Endothelial cell (in vitro differentiated cells): ENCODE measurements around the gene HDAC4. TPM values are rescaled to one million over a fixed set of nuclear protein-coding genes. Genes with fewer than 3 reads are reported as not detected.

ENCODE experiments used
- DNase-seq: peaks from one replicate; pipeline ENCODE4 v3.0.0; 2021; ENCODE audit warnings: low spot score
- H3K27ac Mint-ChIP-seq: one replicate; pipeline ENCODE4 v1.8.0; 2021; ENCODE audit warnings: mixed read lengths, inconsistent platforms; ENCODE audit not compliant: unreplicated experiment
- H3K27me3 Mint-ChIP-seq: one replicate; pipeline ENCODE4 v1.8.0; 2021; ENCODE audit warnings: mild to moderate bottlenecking, moderate library complexity, mixed read lengths, inconsistent platforms; ENCODE audit not compliant: unreplicated experiment
- H3K36me3 Mint-ChIP-seq: one replicate; pipeline ENCODE4 v1.8.0; 2021; ENCODE audit warnings: mild to moderate bottlenecking, low read depth, mixed read lengths, inconsistent platforms; ENCODE audit not compliant: unreplicated experiment
- H3K4me1 Mint-ChIP-seq: one replicate; pipeline ENCODE4 v1.8.0; 2021; ENCODE audit warnings: mild to moderate bottlenecking, mixed read lengths, inconsistent platforms; ENCODE audit not compliant: unreplicated experiment
- H3K4me3 Mint-ChIP-seq: one replicate; pipeline ENCODE4 v1.8.0; 2021; ENCODE audit warnings: mild to moderate bottlenecking, mixed read lengths, inconsistent platforms; ENCODE audit not compliant: unreplicated experiment
- H3K9me3 Mint-ChIP-seq: one replicate; pipeline ENCODE4 v1.8.0; 2021; ENCODE audit warnings: mixed read lengths, inconsistent platforms; ENCODE audit not compliant: unreplicated experiment
- total RNA-seq: library from RNA; stranded (reverse); fragmentation: NEBNext Ultra II Directional; extraction: Animal tissue kit (Norgen Biotek cat#: 25700); gene quantifications from one replicate; pipeline ENCODE4 v1.2.1, GENCODE V29; 2021; ENCODE audit not compliant: unreplicated experiment
- TF ChIP-seq, protein P1 (sequence below): fragments of 200-600 bp; sonication (generic); IDR thresholded peaks from one replicate; pipeline ENCODE4 v1.5.0; 2021; ENCODE audit warnings: antibody characterized with exemption; ENCODE audit not compliant: unreplicated experiment

Gene HDAC4
- total RNA-seq, 1 donor from 2014 or later = 26.0 TPM

DNA sequence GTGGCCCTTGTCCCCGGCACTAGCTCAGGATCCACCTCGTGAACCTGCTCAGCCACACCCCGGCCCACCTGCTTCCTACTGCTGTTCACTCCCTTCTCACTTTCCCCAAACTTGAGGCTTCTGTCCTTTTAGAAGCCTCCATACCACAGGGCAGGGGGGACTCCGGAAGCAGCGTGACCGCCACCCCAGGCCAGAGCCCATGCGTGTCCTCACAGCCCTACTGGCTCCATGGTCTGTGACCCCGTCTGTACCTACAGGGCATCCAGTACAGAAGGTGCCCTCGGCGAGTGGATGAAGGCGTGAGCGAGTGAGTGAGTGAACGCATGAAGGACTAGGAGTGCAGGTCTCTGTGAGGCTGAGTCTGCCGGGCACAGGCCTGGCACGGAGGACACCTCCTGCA is 299.7 kb downstream of the HDAC4 start:
- Mint-ChIP-seq H3K36me3 (peaks cover 12% of the 10 kb centered on the region), H3K9me3 (no peaks in the 10 kb centered on the region), H3K4me3 (peak overlapping the region; percentile 25), H3K27me3 (peaks cover 2% of the 10 kb centered on the region), H3K4me1 (no peaks in the 10 kb centered on the region), H3K27ac (no peak overlapping the region)
- TF ChIP-seq, protein P1, sequence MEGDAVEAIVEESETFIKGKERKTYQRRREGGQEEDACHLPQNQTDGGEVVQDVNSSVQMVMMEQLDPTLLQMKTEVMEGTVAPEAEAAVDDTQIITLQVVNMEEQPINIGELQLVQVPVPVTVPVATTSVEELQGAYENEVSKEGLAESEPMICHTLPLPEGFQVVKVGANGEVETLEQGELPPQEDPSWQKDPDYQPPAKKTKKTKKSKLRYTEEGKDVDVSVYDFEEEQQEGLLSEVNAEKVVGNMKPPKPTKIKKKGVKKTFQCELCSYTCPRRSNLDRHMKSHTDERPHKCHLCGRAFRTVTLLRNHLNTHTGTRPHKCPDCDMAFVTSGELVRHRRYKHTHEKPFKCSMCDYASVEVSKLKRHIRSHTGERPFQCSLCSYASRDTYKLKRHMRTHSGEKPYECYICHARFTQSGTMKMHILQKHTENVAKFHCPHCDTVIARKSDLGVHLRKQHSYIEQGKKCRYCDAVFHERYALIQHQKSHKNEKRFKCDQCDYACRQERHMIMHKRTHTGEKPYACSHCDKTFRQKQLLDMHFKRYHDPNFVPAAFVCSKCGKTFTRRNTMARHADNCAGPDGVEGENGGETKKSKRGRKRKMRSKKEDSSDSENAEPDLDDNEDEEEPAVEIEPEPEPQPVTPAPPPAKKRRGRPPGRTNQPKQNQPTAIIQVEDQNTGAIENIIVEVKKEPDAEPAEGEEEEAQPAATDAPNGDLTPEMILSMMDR = no peak
- no peak for DNase-seq

DNA sequence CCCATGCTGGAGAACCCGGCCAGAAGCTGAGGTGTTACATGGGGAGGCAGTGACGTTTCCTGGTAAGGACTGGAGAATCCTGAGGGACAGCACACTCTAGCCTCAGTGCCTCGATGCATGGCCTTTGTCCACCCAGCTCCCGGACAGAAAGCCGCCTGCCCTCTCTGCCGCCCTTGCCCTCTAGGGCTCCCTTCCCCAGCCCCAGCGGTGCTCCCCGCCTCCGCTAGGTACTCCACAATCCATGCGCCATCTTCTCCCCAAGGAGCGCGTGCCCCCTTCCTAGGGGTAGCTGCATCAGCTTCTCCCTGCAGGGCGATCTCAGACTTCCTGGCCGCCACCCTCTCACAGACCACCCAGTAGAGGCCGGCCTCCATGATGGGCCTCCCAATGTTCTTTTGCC is 301.3 kb downstream of the HDAC4 start:
- peaks cover 2% of the 10 kb centered on the region for H3K27me3 Mint-ChIP-seq
- TF ChIP-seq, protein P1 = no peak
- H3K9me3 Mint-ChIP-seq = no peaks in the 10 kb centered on the region
- no peak overlapping the region for H3K27ac Mint-ChIP-seq
- no peaks in the 10 kb centered on the region for H3K4me1 Mint-ChIP-seq
- H3K4me3 Mint-ChIP-seq = no peak overlapping the region
- DNase-seq = no peak
- H3K36me3 Mint-ChIP-seq = peaks cover 12% of the 10 kb centered on the region

DNA sequence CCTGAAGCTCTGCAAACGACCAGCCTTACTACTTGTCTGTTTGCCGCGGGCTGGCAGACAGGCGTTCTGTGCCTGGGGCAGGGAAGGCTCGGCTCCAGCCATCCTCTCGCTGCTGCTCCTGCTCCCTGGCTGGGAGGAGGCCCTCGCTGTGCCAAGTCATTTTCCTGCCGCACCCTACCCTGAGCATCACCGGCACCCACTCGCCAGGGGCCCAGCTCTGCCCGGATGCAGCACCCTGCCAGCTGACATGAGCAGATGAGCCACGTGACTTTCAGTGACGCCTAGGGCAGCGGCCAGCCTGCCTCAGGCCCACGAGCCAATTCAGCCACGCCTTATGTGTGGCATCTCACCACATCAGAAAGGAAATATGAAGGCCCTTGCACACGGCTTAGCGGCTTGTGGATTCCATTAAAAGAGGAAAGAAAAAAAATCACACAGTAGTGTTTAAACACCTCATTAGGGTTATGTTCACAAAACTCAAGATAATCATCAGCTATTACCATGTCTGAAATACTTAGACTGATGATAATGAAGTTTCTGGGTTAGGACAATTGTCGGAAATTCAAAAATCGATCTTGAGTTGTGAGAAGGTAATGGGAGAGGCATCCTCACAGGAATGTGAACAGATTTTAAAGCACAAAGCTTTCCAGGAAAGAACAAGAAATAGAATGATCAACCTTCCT is 302.4 kb downstream of the HDAC4 start:
- Mint-ChIP-seq H3K4me1 (peaks cover 8% of the 10 kb centered on the region), H3K4me3 (peak overlapping the region; percentile 19), H3K36me3 (peaks cover 12% of the 10 kb centered on the region), H3K9me3 (no peaks in the 10 kb centered on the region), H3K27ac (no peak overlapping the region), H3K27me3 (no peaks in the 10 kb centered on the region)
- TF ChIP-seq, protein P1 = no peak
- DNase-seq = no peak

DNA sequence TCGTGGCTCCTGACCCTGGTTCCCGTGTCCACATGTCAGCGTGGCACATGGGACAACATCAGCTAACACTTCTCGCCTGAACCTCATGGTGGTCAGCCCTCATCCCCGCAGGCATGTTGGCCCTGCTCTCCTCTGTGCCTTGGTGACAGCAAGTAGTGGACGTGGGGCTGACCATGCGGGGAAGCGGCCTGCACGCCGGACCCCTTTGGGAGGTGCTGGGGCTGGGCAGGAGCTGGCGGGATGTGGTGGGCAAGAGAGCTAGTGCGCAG is 303.5 kb downstream of the HDAC4 start:
- peaks cover 12% of the 10 kb centered on the region for H3K36me3 Mint-ChIP-seq
- no peaks in the 10 kb centered on the region for H3K9me3 Mint-ChIP-seq
- no peaks in the 10 kb centered on the region for H3K27me3 Mint-ChIP-seq
- no peak overlapping the region for H3K27ac Mint-ChIP-seq
- no peak overlapping the region for H3K4me3 Mint-ChIP-seq
- peaks cover 10% of the 10 kb centered on the region for H3K4me1 Mint-ChIP-seq
- no peak for DNase-seq
- TF ChIP-seq, protein P1 = no peak

DNA sequence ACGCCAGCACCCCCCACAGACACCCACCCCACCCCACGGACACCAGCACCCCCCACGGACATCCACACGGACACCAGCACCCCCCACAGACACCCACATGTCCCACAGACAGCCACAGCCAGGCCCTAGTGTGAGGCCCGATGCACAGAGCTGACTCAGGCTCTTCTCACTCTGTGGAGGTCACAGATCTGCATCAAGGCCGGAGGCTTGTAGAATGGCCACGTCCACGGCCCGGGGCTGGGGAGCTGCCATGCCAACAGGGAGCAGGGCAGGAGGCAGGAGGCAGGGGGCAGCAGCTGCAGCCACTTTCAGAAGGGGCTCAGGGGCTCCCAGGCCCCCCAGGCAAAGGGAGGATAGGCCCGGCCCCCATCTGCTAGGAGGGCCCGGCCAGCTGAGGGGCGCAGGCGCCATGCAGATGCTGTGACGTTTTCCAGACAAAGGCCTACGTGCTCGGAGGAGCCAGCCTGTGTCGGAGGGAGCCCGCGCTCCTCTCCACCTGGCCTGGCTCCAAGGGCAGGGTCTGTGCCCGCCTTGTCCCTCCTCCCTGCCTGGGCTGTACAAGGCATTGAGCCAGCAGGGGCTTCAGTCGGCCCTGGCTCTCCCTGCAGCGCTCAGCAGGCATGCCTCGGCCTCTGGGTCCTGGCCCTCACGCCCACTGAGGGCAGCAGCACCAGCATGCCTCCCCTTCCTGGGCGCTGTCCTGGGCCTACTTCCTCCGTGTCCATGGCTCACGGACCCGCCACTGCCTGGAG is 304.0 kb downstream of the HDAC4 start:
- H3K27ac Mint-ChIP-seq = no peak overlapping the region
- TF ChIP-seq, protein P1 = no peak
- DNase-seq = no peak
- H3K9me3 Mint-ChIP-seq = no peaks in the 10 kb centered on the region
- H3K4me3 Mint-ChIP-seq = no peak overlapping the region
- H3K27me3 Mint-ChIP-seq = no peaks in the 10 kb centered on the region
- peaks cover 12% of the 10 kb centered on the region for H3K36me3 Mint-ChIP-seq
- peaks cover 10% of the 10 kb centered on the region for H3K4me1 Mint-ChIP-seq
